Activated CD8-positive, alpha-beta memory T cell treated with anti-CD3 and anti-CD28 coated beads, Interleukin-2, amount 50 U/mL, for 1 hour (primary cell): ENCODE data around the gene TM2D1.
"Not testable (repeated sequence)": the region's sequence is repeated elsewhere in the genome, so short reads cannot be mapped to it uniquely, and the experiment has no call there.

Source experiments
- DNase-seq: peaks from one replicate; pipeline ENCODE4 v3.0.0-alpha.2; 2020; ENCODE audit errors: extremely low read depth

Gene TM2D1

GRCh38 chr1:61718996-61719663 lies 5.8 kb downstream of the TM2D1 start:
- not testable (repeated sequence) for DNase-seq

DNA sequence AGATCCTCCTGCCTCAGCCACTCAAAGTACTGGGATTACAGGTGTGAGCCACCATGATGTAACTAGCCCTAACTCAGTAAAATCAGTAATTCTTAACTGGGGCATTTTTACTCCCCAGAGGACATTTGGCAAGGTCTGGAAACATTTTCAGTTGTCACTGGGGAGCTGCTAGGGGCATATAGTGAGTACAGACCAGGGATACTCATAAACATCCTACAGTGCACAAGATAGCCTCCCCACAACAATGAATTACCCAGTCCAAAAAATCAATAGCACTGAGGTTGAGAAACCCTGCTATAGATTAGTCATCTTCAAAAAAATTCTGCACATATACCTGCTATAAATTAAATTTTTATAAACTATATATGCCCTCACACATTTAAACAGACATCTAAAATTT lies 13.0 kb downstream of the TM2D1 start:
- no peak for DNase-seq

- DNase-seq: not testable (repeated sequence)
These were observed 13.7 kb downstream of the TM2D1 start for GRCh38 chr1:61711257-61711656.

DNA sequence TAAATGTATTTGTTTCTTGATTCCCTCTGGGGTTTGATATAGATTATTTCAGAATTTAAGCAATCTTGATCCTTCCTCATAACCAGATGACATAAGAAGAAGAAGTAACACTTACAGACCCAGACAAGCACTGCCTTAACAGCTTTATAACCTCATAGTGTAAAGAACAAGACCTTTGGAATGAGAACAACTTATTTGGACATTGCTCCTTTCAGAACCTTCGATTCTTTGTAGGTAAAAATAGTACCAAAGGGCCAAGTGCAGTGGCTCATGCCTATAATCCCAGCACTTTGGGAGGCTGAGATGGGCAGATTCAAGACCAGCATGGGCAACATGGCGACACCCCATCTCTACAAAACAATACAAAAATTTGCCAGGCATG lies 15.0 kb downstream of the TM2D1 start:
- DNase-seq: no peak

DNA sequence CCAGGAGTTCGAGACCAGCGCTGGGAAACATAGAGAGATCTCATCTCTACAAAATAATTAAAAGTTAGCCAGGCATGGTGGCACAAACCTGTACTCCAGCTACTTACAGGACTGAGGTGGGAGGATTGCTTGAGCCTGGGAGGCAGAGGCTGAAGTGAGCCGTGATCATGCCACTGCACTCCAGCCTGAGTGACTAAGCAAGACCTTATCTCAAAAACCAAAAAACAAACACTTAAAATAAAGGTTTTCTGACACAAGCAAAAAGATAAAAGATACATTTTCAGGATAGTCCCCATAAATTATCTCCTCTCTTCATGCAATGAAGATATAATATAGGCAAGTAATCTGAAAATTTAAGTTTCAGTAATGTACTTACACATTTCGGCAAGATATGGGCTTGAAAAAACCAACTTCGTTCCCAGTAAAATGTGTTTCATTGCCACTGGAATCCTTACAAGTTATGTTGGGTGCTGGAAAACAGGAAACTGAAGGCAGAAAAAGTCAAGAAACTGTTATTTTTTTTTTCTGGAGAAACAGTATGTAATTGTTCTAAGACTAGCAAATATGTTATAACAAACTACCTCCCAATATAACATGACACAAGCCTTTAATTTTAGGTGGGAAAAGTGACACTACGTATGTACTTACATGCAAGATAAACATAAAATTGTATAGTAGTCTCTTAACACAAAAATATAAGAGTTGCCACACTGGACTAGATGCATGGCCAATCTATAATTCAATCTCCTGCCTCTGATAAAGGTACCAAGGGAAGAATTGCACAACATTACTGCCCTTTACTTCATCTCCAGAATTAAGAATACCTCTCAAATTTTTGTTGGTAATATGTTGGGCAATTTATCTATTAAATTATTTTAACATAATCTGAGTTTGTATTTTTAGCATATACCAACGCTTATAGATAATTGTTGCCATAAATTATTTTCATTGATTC lies 15.7 kb downstream of the TM2D1 start:
- DNase-seq: no peak

DNA sequence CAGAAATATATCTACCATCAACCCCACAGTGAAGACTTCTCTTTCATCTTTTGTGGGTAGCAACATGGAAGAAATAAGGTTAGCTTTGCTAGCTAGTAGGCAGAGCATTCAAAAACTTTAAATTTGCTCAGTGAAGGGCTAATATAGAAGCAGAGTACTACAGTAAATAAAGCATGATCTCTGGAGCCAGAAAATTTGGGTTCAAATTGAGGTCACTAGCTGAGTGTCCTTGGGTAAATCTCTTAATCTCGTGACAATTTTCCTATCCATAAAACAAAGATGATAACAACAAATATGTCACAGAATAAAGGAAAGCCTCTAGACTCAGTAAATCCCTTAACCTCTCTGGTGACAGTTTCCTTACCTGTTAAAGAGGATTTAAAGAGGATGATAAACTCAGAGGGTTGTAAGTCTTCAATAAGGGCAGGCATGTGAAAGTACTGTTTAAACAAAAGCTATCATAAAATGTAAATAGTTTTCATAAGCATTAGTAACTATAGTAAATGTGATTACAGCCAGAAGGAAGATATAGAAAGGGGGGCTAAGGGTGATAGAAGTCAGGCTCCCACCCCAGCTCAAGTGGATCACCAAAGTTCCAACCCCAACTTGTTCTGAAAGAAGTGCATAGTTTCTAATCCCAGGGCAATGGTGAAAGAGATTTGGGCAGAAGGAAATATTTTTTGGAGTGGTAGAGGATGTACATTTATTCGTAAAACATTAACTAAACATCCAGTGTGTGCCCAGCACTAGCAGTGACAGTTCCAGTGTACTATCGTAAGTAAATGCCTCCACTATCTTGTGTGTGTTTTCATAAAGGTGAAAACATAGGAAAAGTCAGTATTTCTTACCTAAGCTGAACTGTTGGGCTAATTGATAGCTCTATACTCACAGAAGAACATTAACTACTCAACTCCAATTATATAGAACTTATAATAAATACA lies 24.8 kb downstream of the TM2D1 start:
- DNase-seq: no peak

DNA sequence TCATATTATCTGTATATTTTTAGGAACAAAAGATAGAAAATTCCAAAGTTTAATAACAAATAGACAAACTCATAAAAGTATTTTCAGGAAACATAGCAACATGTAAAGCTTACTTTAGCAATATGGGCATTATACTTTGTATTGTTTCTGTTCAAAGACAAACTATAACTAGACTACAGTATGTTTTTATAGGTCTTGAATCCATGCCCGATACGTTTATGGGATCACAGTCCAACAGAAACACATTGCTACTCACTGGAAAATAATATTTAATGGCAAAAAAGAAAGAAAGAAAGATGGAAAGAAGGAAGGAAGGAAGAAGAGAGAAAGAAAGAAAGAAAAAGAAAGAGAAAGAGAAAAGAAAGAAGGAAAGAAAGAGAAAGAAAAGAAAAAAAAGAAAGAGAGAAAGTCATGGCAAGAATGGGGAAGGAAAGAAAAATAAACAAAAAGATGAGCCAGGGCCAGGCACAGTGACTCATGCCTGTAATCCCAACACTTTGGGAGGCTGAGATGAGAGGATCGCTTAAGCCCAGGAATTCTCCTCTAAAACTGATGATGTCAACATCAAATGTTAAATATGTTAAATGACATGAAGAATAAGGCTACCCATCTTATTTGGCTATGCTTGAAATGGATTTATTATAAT lies 32.7 kb downstream of the TM2D1 start:
- DNase-seq: no peak

DNA sequence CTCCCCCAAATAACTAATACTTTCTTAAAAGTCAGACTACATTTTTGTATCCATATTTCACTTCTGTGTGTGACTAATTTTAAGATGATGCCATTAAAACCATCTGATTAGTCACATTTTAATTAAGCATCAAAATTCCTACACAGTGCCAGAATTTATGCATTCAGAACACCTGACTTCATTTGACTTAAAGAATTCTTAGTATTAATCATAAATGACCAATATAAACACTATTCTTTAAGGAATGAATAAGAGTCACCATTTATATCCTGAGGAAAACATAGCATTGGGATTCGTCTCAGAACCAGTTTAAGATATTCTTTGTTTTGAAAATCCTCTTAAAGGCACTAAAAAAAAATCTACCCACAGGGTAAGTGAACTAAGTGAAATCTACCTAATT lies 37.0 kb downstream of the TM2D1 start:
- DNase-seq: no peak

- DNase-seq: no peak
These were observed 42.0 kb downstream of the TM2D1 start for GRCh38 chr1:61682891-61683290.

DNA sequence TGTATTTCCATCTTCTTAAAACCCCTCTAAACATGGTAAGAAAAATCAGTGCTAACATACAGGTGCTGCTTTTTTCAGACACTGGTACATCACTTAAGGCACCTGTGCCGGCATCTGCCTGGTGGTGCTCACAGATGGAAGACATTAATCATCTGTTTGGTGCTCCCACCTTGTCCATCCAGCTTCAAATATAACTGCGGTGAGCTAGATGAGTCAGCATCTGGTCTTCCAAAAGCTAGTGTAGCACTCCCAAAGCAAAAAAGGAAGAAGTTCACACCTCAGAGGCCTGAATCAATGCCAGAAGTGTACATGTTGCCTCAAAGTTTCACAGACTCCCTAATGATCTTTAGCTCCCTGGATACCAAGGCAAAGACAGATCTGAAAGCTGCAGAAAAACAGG lies 44.4 kb downstream of the TM2D1 start:
- no peak for DNase-seq

- DNase-seq: not testable (repeated sequence)
These were observed 48.1 kb downstream of the TM2D1 start for GRCh38 chr1:61676881-61677280.

DNA sequence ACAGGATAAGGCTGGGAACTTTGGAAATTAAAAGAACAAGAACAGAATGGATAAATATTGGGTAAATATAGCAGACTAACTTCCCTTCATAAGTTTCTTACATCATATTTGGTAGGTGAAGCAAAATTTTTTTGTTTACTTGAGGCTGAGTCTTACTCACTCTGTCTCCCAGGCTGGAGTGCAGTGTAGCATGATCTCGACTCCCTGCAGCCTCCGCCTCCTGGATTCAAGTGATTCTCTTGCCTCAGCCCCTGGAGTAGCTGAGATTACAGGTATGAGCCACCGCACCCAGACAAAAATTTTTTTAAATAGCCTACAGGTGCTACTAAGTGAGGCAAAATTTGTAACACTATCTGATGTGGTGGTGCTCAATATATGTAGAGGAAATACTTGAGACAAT lies 50.7 kb downstream of the TM2D1 start:
- DNase-seq: no peak

GRCh38 chr1:61672376-61672775 lies 52.6 kb downstream of the TM2D1 start:
- no peak for DNase-seq

- no peak for DNase-seq
These were observed 54.5 kb downstream of the TM2D1 start for GRCh38 chr1:61670445-61670844.

- no peak for DNase-seq
These were observed 54.9 kb downstream of the TM2D1 start for GRCh38 chr1:61670016-61670415.

- DNase-seq: no peak
These were observed 65.9 kb downstream of the TM2D1 start for GRCh38 chr1:61659061-61659460.

GRCh38 chr1:61655453-61655852 lies 69.5 kb downstream of the TM2D1 start:
- DNase-seq: no peak

- DNase-seq: no peak
These were observed 70.9 kb downstream of the TM2D1 start for GRCh38 chr1:61654067-61654466.

- no peak for DNase-seq
These were observed 75.8 kb downstream of the TM2D1 start for GRCh38 chr1:61648983-61649742.

DNA sequence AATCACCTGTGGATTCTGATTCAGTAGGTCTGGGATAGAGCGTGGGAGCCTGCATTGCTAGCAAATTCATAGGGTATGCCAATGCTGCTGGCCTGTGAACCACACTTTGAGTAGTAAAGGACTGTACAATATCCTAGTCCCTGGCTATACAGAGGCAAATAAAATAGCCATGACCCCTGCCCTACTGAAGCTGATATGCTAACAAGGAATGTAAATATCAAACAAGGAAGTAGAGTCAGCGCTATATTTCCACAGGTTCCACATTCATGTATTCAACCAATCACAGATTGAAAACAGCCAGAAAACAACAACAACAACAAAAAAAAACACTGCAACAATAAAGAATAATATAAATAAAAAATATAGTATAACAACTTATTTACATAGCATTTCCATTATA lies 77.8 kb downstream of the TM2D1 start:
- no peak for DNase-seq

GRCh38 chr1:61645476-61645875 lies 79.5 kb downstream of the TM2D1 start:
- DNase-seq: no peak
